Stimulated activated CD4-positive, alpha-beta T cell treated with anti-CD3 and anti-CD28 coated beads, Interleukin-2, amount 100 ng/mL, for 48 hours (primary cell): ENCODE results near the gene RRAGC.
"Not testable (repeated sequence)": the region's sequence is repeated elsewhere in the genome, so short reads cannot be mapped to it uniquely, and the experiment has no call there.

Source experiments
- DNase-seq, 2 donors: peaks; one replicate each; pipeline ENCODE4 v3.0.0-alpha.2; 2020

The RRAGC gene

GRCh38 chr1:38815903-38816627, 43.5 kb downstream of the RRAGC start:
- DNase-seq = no peak

DNA sequence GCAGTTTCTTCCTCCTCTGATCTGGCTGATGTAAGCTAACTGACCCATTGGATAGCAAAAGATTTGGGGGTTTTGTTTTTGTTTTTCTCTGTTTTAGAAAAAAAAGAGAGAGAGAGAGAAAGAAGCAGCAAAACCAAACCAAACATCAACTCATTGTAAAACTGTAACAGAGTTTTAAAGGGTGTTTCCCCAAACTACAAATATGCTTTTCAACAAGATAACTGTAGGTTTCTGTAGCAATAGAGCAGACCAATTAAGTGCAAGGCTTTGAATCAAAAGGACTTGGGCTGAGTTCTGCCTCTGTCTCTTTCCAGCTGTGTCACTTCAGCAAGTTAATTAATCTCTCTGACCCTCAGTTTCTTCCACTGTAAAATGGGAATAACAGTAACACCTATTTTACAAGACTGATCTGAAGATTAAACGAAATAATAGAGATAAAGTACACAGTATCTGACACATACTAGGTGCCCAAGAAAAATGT, 44.5 kb downstream of the RRAGC start:
- no peak for DNase-seq

DNA sequence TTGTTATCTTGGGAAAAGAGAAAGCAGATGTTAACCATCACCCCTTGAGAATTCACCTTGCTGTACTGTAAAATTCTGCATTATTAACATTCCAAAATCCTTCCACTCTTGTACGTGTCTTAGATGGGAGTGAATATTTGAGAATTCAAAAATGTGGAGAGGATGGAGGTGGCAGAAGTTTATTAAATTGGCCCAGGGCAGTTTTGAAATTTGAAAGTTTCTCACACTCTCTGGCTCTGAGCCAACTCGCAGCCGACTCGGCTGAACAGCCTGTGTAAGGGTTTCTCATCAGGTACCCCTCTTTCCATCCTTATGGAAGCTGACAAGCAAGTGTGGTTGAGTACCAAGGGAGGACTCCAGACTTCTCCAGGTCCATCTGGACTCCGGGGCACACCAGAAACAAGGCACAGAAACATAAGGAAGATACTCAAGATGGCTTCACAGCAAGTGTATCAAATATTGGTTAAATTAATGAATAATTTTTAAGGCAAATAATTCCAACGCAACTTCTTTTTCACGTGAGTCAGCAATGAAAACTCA, 45.1 kb downstream of the RRAGC start:
- DNase-seq = no peak

DNA sequence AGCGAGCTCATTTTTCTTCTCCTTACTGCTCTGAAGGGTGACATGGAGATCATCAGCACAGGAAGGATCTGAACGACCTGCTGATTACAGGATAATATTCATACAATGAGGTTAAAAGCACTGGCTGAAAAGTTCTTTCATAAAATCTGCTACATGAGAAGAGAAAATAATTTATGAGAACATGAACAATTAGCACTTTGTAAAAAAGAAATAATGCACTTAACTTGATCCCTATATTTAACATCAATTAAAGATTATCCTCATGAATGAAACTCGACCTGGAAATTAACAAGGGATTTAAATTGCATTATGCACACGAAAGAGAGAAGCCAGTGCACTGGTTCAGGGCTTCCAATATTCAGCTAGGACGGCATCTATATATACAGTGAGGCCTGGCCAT, 46.6 kb downstream of the RRAGC start:
- DNase-seq = no peak

DNA sequence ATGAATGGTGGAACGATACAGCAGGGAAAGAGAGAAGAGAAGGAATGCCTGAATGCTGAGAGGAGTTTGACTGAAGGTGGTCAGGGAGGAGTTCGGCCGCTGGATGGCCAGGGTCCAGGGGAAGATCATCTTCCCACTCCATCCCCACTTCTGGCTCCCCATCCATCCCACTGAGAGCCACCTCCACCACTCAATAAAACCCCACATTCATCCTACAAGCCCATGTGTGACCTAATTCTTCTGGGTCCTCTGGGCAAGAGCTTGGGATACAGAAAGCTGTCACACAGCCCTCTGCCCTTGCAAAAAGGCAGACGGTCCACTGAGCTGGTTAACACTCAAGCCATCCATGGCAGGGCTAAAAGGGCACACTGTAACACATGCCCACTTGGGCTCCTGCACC, 48.1 kb downstream of the RRAGC start:
- DNase-seq = not testable (repeated sequence)

- DNase-seq = no peak
Observed at GRCh38 chr1:38806090-38806489, 53.5 kb downstream of the RRAGC start.

DNA sequence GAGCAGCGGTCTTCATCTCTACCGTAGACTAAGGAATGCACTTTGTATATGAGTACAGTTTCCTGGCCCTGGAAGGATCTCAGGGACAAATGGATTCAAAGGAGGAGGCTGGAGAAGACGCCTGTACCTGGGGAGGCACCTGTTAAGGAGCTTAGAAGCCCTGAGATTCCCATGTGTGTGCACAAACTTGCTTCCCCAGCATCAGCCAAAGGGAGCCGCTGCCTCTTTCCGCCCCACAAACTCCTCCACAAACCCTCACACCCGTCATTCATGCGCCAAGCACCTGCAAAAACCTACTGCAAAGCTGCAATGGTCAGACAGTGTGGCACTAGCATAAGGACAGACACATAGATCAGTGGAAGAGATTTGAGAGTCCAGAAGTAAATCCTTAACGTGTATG, 54.5 kb downstream of the RRAGC start:
- DNase-seq = no peak

- no peak for DNase-seq
Observed at GRCh38 chr1:38804062-38804886, 55.3 kb downstream of the RRAGC start.

- DNase-seq = no peak
Observed at GRCh38 chr1:38803647-38804046, 55.9 kb downstream of the RRAGC start.

DNA sequence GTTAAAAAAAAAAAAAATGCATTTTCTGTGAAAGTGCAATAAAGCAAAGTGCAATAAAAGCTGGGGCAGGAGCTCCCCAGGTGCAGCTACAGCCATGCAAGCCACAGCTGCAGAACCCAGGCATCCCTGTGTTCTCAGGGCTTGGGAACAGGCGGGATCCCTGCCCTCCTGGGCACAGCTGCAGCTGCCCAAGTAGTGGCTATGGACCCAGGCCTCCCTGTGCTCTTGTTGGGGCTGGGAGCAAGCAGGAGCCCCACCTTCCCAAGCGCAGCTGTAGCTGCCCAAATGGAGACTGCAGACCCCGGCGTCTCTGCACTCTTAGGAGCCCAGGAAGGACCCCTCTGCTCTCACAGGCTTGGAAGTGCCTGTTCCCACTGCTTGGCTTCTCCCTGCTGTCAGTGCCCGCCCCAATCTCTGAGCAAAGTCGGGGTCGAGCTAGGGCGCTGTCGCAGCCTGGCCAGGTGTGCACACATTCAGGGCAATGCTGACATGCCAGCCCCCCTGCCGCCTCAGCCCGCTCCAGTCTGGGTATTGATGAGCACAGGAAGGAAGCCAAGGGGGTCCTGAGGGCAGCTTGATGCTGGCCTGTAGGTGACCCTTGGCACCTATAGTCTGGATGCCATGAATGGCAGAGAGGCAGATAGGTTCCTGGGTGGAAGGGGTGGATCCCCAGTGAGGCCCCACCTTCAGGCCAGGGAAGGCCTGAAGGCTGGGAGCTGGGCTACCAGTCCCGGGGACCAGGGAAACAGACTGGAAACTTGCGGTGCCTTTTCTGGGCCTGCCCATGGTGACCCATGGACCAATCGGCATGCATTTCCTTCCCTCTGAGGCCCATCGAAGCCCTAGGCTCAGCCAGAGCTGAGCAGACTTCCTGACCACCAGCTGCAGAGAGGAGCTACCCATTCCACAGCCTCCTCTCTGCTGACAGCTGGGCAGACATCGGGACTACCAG, 58.6 kb downstream of the RRAGC start:
- DNase-seq = no peak

- no peak for DNase-seq
Observed at GRCh38 chr1:38793299-38793698, 66.3 kb downstream of the RRAGC start.

DNA sequence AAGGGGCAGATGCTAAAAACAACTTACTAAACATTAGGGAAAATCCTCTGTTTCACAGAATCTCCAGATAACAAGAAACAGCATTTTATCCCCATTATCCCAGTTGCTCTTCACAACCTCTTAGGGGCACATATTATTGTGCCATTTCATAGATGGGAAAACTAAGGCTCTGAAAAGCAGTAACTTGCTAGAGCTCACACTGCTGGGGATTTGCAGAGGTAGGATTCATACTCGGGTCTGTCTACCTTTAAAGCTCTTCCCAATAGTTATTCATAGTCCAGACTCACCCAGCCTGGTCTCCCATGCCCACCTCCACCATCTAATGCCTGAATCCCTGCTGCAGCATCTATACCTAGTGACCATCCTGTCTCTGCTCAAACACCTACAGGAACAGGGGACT, 67.7 kb downstream of the RRAGC start:
- DNase-seq = no peak

DNA sequence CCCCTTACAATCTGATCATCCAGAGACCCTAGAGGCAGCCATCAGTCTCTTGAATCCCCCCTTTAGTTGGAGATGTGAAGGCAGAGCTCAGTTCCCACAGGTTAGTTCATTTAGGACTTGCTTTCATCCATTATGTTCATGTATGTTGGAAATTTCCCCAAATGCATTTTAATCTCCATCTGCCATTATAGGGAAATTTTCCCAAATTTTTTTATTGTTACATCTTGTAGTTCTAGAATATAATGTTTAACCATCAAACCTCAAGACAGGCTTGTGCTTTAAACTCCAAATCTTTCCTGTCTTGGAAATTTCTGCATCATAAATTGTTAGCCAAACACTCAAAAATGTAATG, 68.4 kb downstream of the RRAGC start:
- no peak for DNase-seq

- DNase-seq = no peak
Observed at GRCh38 chr1:38790422-38791163, 69.0 kb downstream of the RRAGC start.

GRCh38 chr1:38789498-38790169, 69.9 kb downstream of the RRAGC start:
- DNase-seq = no peak

- no peak for DNase-seq
Observed at GRCh38 chr1:38788341-38789336, 70.9 kb downstream of the RRAGC start.
